Testis (tissue), 2 donors: ENCODE results near the gene RNF175.

ENCODE experiments used
- CTCF ChIP-seq, 3 experiments: fragments of 450-650 bp in 2 of 3; fragments of 200-600 bp in 1 of 3; sonication (generic) in 1 of 3; IDR thresholded peaks; one replicate each; pipeline ENCODE4 v1.5.1; 2016 to 2019; ENCODE audit warnings: antibody characterized with exemption in 3 of 3, mild to moderate bottlenecking in 2 of 3, moderate library complexity in 1 of 3
- POLR2A ChIP-seq: fragments of 450-650 bp; IDR thresholded peaks from one replicate; pipeline ENCODE4 v1.6.1; 2017; ENCODE audit warnings: antibody characterized with exemption, mild to moderate bottlenecking, moderate library complexity

- TF ChIP-seq CTCF (IDR thresholded peaks at IDR 0.05) (no peak), POLR2A (no peak)
These were observed 80.3 kb downstream of the RNF175 start for GRCh38 chr4:153679486-153679885.
